Endothelial cell of umbilical vein (primary cell): Measurements from ENCODE around the gene TMEM184B.

Experiments used
- CTCF ChIP-seq, 2 donors: IDR thresholded peaks; 1 replicate in 1 of 2; 2 replicates in 1 of 2; pipeline ENCODE4 v1.5.1; 2011; ENCODE audit warnings: low read length in 2 of 2, mild to moderate bottlenecking in 2 of 2, moderate library complexity in 2 of 2, control low read depth in 1 of 2, inconsistent platforms in 1 of 2, low read depth in 1 of 2; ENCODE audit not compliant: insufficient read depth in 1 of 2; ENCODE audit errors: extremely low read depth in 1 of 2
- EZH2 ChIP-seq: IDR thresholded peaks from 2 replicates; pipeline ENCODE4 v1.6.1; 2012; ENCODE audit warnings: borderline replicate concordance, low read depth, mild to moderate bottlenecking, moderate library complexity, low read length, inconsistent platforms; ENCODE audit not compliant: severe bottlenecking
- FOS ChIP-seq: IDR thresholded peaks from 2 replicates; pipeline ENCODE4 v1.6.1; 2011; ENCODE audit warnings: mild to moderate bottlenecking, low read length, moderate library complexity, borderline replicate concordance; ENCODE audit not compliant: insufficient read depth
- GATA2 ChIP-seq: IDR thresholded peaks from 2 replicates; pipeline ENCODE4 v1.7.0; 2011; ENCODE audit warnings: low read depth, mild to moderate bottlenecking, moderate library complexity, mixed read lengths, low read length; ENCODE audit not compliant: insufficient read length, insufficient read depth
- JUN ChIP-seq: IDR thresholded peaks from 2 replicates; pipeline ENCODE4 v1.6.1; 2011; ENCODE audit warnings: borderline replicate concordance, low read depth; ENCODE audit not compliant: insufficient read length, insufficient read depth
- MAX ChIP-seq: IDR thresholded peaks from 2 replicates; pipeline ENCODE4 v1.6.1; 2011; ENCODE audit not compliant: insufficient read depth, insufficient read length
- POLR2A ChIP-seq: IDR thresholded peaks from 2 replicates; pipeline ENCODE4 v1.6.1; 2012; ENCODE audit warnings: low read depth, mild to moderate bottlenecking, control low read depth, low read length
- POLR2AphosphoS5 ChIP-seq: IDR thresholded peaks from 2 replicates; pipeline ENCODE4 v1.6.1; 2012; ENCODE audit warnings: low read depth, mild to moderate bottlenecking, control low read depth, low read length, moderate library complexity; ENCODE audit not compliant: insufficient read depth

- no peak for TF ChIP-seq EZH2
- no peak for TF ChIP-seq CTCF (IDR thresholded peaks at IDR 0.05; ENCODE audit: extremely low read depth in 1 of 2, insufficient read depth in 1 of 2, low read depth in 1 of 2, low read length in 2 of 2)
- TF ChIP-seq POLR2AphosphoS5: no peak
- no peak for TF ChIP-seq POLR2A
- no peak for TF ChIP-seq MAX
- TF ChIP-seq GATA2: no peak
- no peak for TF ChIP-seq JUN
- no peak for TF ChIP-seq FOS
Observed at GRCh38 chr22:38292694-38293093, 19.9 kb upstream of the TMEM184B start.
